Endothelial cell of umbilical vein (primary cell): ENCODE data around the gene MYRIP.

ENCODE experiments used
- CTCF ChIP-seq, 2 donors: IDR thresholded peaks; 1 replicate in 1 of 2; 2 replicates in 1 of 2; pipeline ENCODE4 v1.5.1; 2011; ENCODE audit warnings: low read length in 2 of 2, mild to moderate bottlenecking in 2 of 2, moderate library complexity in 2 of 2, control low read depth in 1 of 2, inconsistent platforms in 1 of 2, low read depth in 1 of 2; ENCODE audit not compliant: insufficient read depth in 1 of 2; ENCODE audit errors: extremely low read depth in 1 of 2
- MAX ChIP-seq: IDR thresholded peaks from 2 replicates; pipeline ENCODE4 v1.6.1; 2011; ENCODE audit not compliant: insufficient read depth, insufficient read length

GRCh38 chr3:39808467-39809180 lies 785 bp upstream of the MYRIP start:
- TF ChIP-seq MAX (no peak), CTCF (IDR thresholded peaks at IDR 0.05; ENCODE audit: extremely low read depth in 1 of 2, insufficient read depth in 1 of 2, low read depth in 1 of 2, low read length in 2 of 2) (no peak)
